Thoracic aorta (tissue), 2 donors: ENCODE results near the gene NKIRAS1. TPM values are rescaled to one million over a fixed set of nuclear protein-coding genes. Genes with fewer than 3 reads are reported as not detected.

Experiments
- ATAC-seq: fragments of 150-250 bp; one replicate; pipeline ENCODE4 v1.8.0; 2017; ENCODE audit warnings: low read depth; ENCODE audit not compliant: insufficient number of reproducible peaks, low FRiP score
- DNase-seq: peaks from one replicate; pipeline ENCODE4 v3.0.0-alpha.2; 2020; ENCODE audit warnings: low spot score
- H3K27ac ChIP-seq, 2 donors: fragments of 200-600 bp; sonication (generic); 1 replicate in 1 of 2; 2 replicates in 1 of 2; pipeline ENCODE4 v1.5.1; 2016; ENCODE audit warnings: mild to moderate bottlenecking in 2 of 2, moderate library complexity in 2 of 2
- H3K27me3 ChIP-seq: fragments of 200-600 bp; sonication (generic); replicated peaks from 2 replicates; pipeline ENCODE4 v1.6.0; 2016; ENCODE audit warnings: mild to moderate bottlenecking; ENCODE audit not compliant: insufficient read depth
- H3K36me3 ChIP-seq: fragments of 200-600 bp; sonication (generic); one replicate; pipeline ENCODE4 v1.5.1; 2016
- H3K4me1 ChIP-seq, 2 donors: fragments of 200-600 bp; sonication (generic); 1 replicate in 1 of 2; 2 replicates in 1 of 2; pipeline versions ENCODE4 v1.5.1 to v1.6.0; 2016; ENCODE audit warnings: low read depth in 2 of 2, mild to moderate bottlenecking in 1 of 2; ENCODE audit not compliant: control insufficient read depth in 1 of 2
- H3K4me3 ChIP-seq: fragments of 200-600 bp; sonication (generic); 2 replicates; pipeline ENCODE4 v1.5.1; 2016; ENCODE audit warnings: mild to moderate bottlenecking
- H3K9me3 ChIP-seq: fragments of 200-600 bp; sonication (generic); 2 replicates; pipeline ENCODE4 v1.5.1; 2016
- CTCF ChIP-seq: fragments of 200-600 bp; sonication (generic); IDR thresholded peaks from one replicate; pipeline ENCODE4 v1.5.1; 2019; ENCODE audit warnings: antibody characterized with exemption
- total RNA-seq, 2 donors: library from RNA; depleted of rRNA; stranded (reverse); fragments of >200 nt; gene quantifications; one replicate each; pipeline versions ENCODE4 v1.1.0 to v1.2.3, GENCODE V29; 2016

Gene NKIRAS1
- total RNA-seq, 2 donors from 2014 or later, result 15.8 to 21.0 TPM

- Histone ChIP-seq H3K4me3 (no peak overlapping the region), H3K27ac (peak overlapping the region; percentile 33 to 41), H3K9me3 (no peaks in the 10 kb centered on the region), H3K4me1 (peaks cover 51 to 92% of the 10 kb centered on the region in 2 donors), H3K27me3 (no peaks in the 10 kb centered on the region), H3K36me3 (no peaks in the 10 kb centered on the region)
- ATAC-seq (no peak), DNase-seq (no peak)
- no peak for TF ChIP-seq CTCF
Measured at GRCh38 chr3:23952646-23953045, 35.9 kb upstream of the NKIRAS1 start.

- Histone ChIP-seq H3K27me3 (no peaks in the 10 kb centered on the region), H3K4me1 (peaks cover 58 to 87% of the 10 kb centered on the region in 2 donors), H3K36me3 (no peaks in the 10 kb centered on the region), H3K9me3 (no peaks in the 10 kb centered on the region), H3K27ac (peak overlapping the region; percentile 44 to 49), H3K4me3 (peak overlapping the region; percentile 53)
- DNase-seq, result no peak
- ATAC-seq, result no peak
- no peak for TF ChIP-seq CTCF
Measured at GRCh38 chr3:23950293-23950692, 33.5 kb upstream of the NKIRAS1 start.

GRCh38 chr3:23949784-23950183, 33.0 kb upstream of the NKIRAS1 start:
- Histone ChIP-seq H3K9me3 (no peaks in the 10 kb centered on the region), H3K4me1 (peaks cover 58 to 83% of the 10 kb centered on the region in 2 donors), H3K27me3 (no peaks in the 10 kb centered on the region), H3K4me3 (peak overlapping the region; percentile 53), H3K27ac (peak overlapping the region; percentile 44 to 49), H3K36me3 (no peaks in the 10 kb centered on the region)
- ATAC-seq, result no peak
- no peak for DNase-seq
- TF ChIP-seq CTCF, result no peak

GRCh38 chr3:23948761-23949160, 32.0 kb upstream of the NKIRAS1 start:
- DNase-seq (no peak), ATAC-seq (no peak)
- no peaks in the 10 kb centered on the region for H3K9me3 ChIP-seq
- H3K27ac ChIP-seq, result peak overlapping the region; percentile 34 to 88
- no peaks in the 10 kb centered on the region for H3K36me3 ChIP-seq
- H3K4me3 ChIP-seq, result no peak overlapping the region
- TF ChIP-seq CTCF, result no peak
- no peaks in the 10 kb centered on the region for H3K27me3 ChIP-seq
- H3K4me1 ChIP-seq, result peaks cover 53 to 79% of the 10 kb centered on the region in 2 donors

- H3K27ac ChIP-seq, result peak overlapping the region; percentile 84 to 88
- H3K27me3 ChIP-seq, result no peaks in the 10 kb centered on the region
- H3K36me3 ChIP-seq, result no peaks in the 10 kb centered on the region
- H3K9me3 ChIP-seq, result no peaks in the 10 kb centered on the region
- H3K4me1 ChIP-seq, result peaks cover 31 to 53% of the 10 kb centered on the region in 2 donors
- H3K4me3 ChIP-seq, result peak overlapping the region; percentile 94
- peak; percentile 11 for TF ChIP-seq CTCF
- ATAC-seq (peak; percentile 86), DNase-seq (peak; percentile 85)
Measured at GRCh38 chr3:23945913-23946687, 29.3 kb upstream of the NKIRAS1 start.
